Karpas-422 (cell line): ENCODE measurements around the gene TMEM31. TPM values are rescaled to one million over a fixed set of nuclear protein-coding genes. Genes with fewer than 3 reads are reported as not detected.
A peak's percentile ranks its signal among the peaks of the same experiment; 100 is the strongest.

ENCODE experiments used
- DNase-seq: peaks from one replicate; pipeline ENCODE4 v3.0.0-alpha.2; 2015
- H2AFZ ChIP-seq: fragments of 200-600 bp; sonication (generic); 2 replicates; pipeline ENCODE4 v1.6.1; 2014; ENCODE audit warnings: antibody characterized with exemption, low read length, mixed read lengths
- H3K27ac ChIP-seq: fragments of 200-600 bp; sonication (generic); 2 replicates; pipeline ENCODE4 v1.5.1; 2014; ENCODE audit warnings: mild to moderate bottlenecking, low read length, moderate library complexity
- H3K27me3 ChIP-seq: fragments of 200-600 bp; sonication (generic); 2 replicates; pipeline ENCODE4 v1.6.1; 2014; ENCODE audit warnings: low read length, mixed read lengths
- H3K36me3 ChIP-seq: fragments of 200-600 bp; sonication (generic); 2 replicates; pipeline ENCODE4 v1.6.1; 2014; ENCODE audit warnings: low read length, mixed read lengths; ENCODE audit not compliant: insufficient read depth
- H3K4me1 ChIP-seq: fragments of 200-600 bp; sonication (generic); 2 replicates; pipeline ENCODE4 v1.6.1; 2014; ENCODE audit warnings: mild to moderate bottlenecking, low read length, mixed read lengths
- H3K4me2 ChIP-seq: fragments of 200-600 bp; sonication (generic); 2 replicates; pipeline ENCODE4 v1.6.1; 2014; ENCODE audit warnings: low read length, low read depth, mild to moderate bottlenecking; ENCODE audit not compliant: poor library complexity, severe bottlenecking
- H3K4me3 ChIP-seq: fragments of 200-600 bp; sonication (generic); 2 replicates; pipeline ENCODE4 v1.5.1; 2014; ENCODE audit warnings: mild to moderate bottlenecking, antibody characterized with exemption, low read length, mixed read lengths
- H3K79me2 ChIP-seq: fragments of 200-600 bp; sonication (generic); 2 replicates; pipeline ENCODE4 v1.6.1; 2014; ENCODE audit warnings: mild to moderate bottlenecking, low read length, mixed read lengths
- H3K9ac ChIP-seq: fragments of 200-600 bp; sonication (generic); 2 replicates; pipeline ENCODE4 v1.6.0; 2014; ENCODE audit warnings: low read length
- H3K9me2 ChIP-seq: fragments of 200-600 bp; sonication (generic), shearing (Covaris generic); replicated peaks from 2 replicates; pipeline ENCODE4 v1.6.0; 2014; ENCODE audit warnings: mild to moderate bottlenecking, low read length, moderate library complexity; ENCODE audit not compliant: insufficient read depth
- H3K9me3 ChIP-seq: fragments of 300-700, 200-600 bp; sonication (generic); 2 replicates; pipeline ENCODE4 v1.6.1; 2014; ENCODE audit warnings: low read length, mixed read lengths
- H4K20me1 ChIP-seq: fragments of 200-600 bp; sonication (generic); 2 replicates; pipeline ENCODE4 v1.6.1; 2014; ENCODE audit warnings: mild to moderate bottlenecking, antibody characterized with exemption, low read length, low read depth; ENCODE audit not compliant: insufficient read depth
- total RNA-seq: library from RNA; depleted of rRNA; stranded (reverse); fragments of >200 nt; shearing (Covaris generic); gene quantifications from 2 replicates; pipeline ENCODE4 v1.2.3, GENCODE V29; 2014; ENCODE audit warnings: low replicate concordance

TMEM31 gene
- total RNA-seq, 1 experiment from 2014 or later, result not detected

- DNase-seq, result no peak
- H3K9me2 ChIP-seq, result no peaks in the 10 kb centered on the region
- H3K4me2 ChIP-seq, result no peak overlapping the region
- H3K4me1 ChIP-seq, result no peaks in the 10 kb centered on the region
- no peak overlapping the region for H3K27ac ChIP-seq
- H4K20me1 ChIP-seq, result no peaks in the 10 kb centered on the region
- H3K9ac ChIP-seq, result no peak overlapping the region
- H3K36me3 ChIP-seq, result no peaks in the 10 kb centered on the region
- no peak overlapping the region for H2AFZ ChIP-seq
- H3K79me2 ChIP-seq, result no peaks in the 10 kb centered on the region
- no peaks in the 10 kb centered on the region for H3K9me3 ChIP-seq
- no peak overlapping the region for H3K4me3 ChIP-seq
- no peaks in the 10 kb centered on the region for H3K27me3 ChIP-seq
Measured at GRCh38 chrX:103730796-103731493, 20.2 kb downstream of the TMEM31 start.

GRCh38 chrX:103733017-103733416, 22.3 kb downstream of the TMEM31 start:
- Histone ChIP-seq H3K9me3 (no peaks in the 10 kb centered on the region), H4K20me1 (no peaks in the 10 kb centered on the region), H3K27me3 (no peaks in the 10 kb centered on the region), H3K27ac (no peak overlapping the region), H3K4me1 (no peaks in the 10 kb centered on the region), H2AFZ (no peak overlapping the region), H3K4me2 (no peak overlapping the region), H3K79me2 (no peaks in the 10 kb centered on the region), H3K9me2 (no peaks in the 10 kb centered on the region), H3K4me3 (no peak overlapping the region), H3K36me3 (no peaks in the 10 kb centered on the region), H3K9ac (no peak overlapping the region)
- DNase-seq, result no peak

GRCh38 chrX:103734125-103734760, 23.5 kb downstream of the TMEM31 start:
- no peak overlapping the region for H3K4me3 ChIP-seq
- H3K36me3 ChIP-seq, result no peaks in the 10 kb centered on the region
- H3K9ac ChIP-seq, result no peak overlapping the region
- H3K9me3 ChIP-seq, result no peaks in the 10 kb centered on the region
- H4K20me1 ChIP-seq, result no peaks in the 10 kb centered on the region
- H3K4me1 ChIP-seq, result no peaks in the 10 kb centered on the region
- no peak for DNase-seq
- H3K4me2 ChIP-seq, result no peak overlapping the region
- H2AFZ ChIP-seq, result no peak overlapping the region
- H3K9me2 ChIP-seq, result no peaks in the 10 kb centered on the region
- no peak overlapping the region for H3K27ac ChIP-seq
- no peaks in the 10 kb centered on the region for H3K79me2 ChIP-seq
- no peaks in the 10 kb centered on the region for H3K27me3 ChIP-seq

GRCh38 chrX:103737696-103738095, 27.0 kb downstream of the TMEM31 start:
- H3K9me3 ChIP-seq, result no peaks in the 10 kb centered on the region
- no peak overlapping the region for H2AFZ ChIP-seq

GRCh38 chrX:103739421-103739820, 28.7 kb downstream of the TMEM31 start:
- H4K20me1 ChIP-seq, result no peaks in the 10 kb centered on the region
- H3K4me1 ChIP-seq, result no peaks in the 10 kb centered on the region
- no peak overlapping the region for H3K9ac ChIP-seq
- DNase-seq, result peak; percentile 37
- no peaks in the 10 kb centered on the region for H3K79me2 ChIP-seq
- H3K27me3 ChIP-seq, result no peaks in the 10 kb centered on the region
- no peak overlapping the region for H3K27ac ChIP-seq
- no peak overlapping the region for H2AFZ ChIP-seq
- H3K4me3 ChIP-seq, result no peak overlapping the region
- H3K4me2 ChIP-seq, result no peak overlapping the region
- H3K9me2 ChIP-seq, result no peaks in the 10 kb centered on the region
- H3K9me3 ChIP-seq, result no peaks in the 10 kb centered on the region
- H3K36me3 ChIP-seq, result no peaks in the 10 kb centered on the region

More at GRCh38 chrX:103737696-103738095, 27.0 kb downstream of the TMEM31 start:
- Histone ChIP-seq H3K36me3 (no peaks in the 10 kb centered on the region), H3K4me2 (no peak overlapping the region), H3K27ac (no peak overlapping the region), H4K20me1 (no peaks in the 10 kb centered on the region), H3K79me2 (no peaks in the 10 kb centered on the region), H3K4me1 (no peaks in the 10 kb centered on the region), H3K9ac (no peak overlapping the region), H3K9me2 (no peaks in the 10 kb centered on the region), H3K27me3 (no peaks in the 10 kb centered on the region), H3K4me3 (no peak overlapping the region)
- DNase-seq, result peak; percentile 11

- Histone ChIP-seq H3K4me1 (no peaks in the 10 kb centered on the region), H3K36me3 (no peaks in the 10 kb centered on the region), H3K9ac (no peak overlapping the region), H3K27me3 (no peaks in the 10 kb centered on the region), H3K79me2 (no peaks in the 10 kb centered on the region), H2AFZ (no peak overlapping the region), H3K9me3 (no peaks in the 10 kb centered on the region), H3K9me2 (no peaks in the 10 kb centered on the region), H3K4me3 (no peak overlapping the region), H3K4me2 (no peak overlapping the region), H3K27ac (no peak overlapping the region), H4K20me1 (no peaks in the 10 kb centered on the region)
- no peak for DNase-seq
Measured at GRCh38 chrX:103741879-103742278, 31.2 kb downstream of the TMEM31 start.

- H3K27ac ChIP-seq, result no peak overlapping the region
- H3K9me2 ChIP-seq, result no peaks in the 10 kb centered on the region
- no peaks in the 10 kb centered on the region for H3K9me3 ChIP-seq
- no peaks in the 10 kb centered on the region for H3K79me2 ChIP-seq
- H4K20me1 ChIP-seq, result no peaks in the 10 kb centered on the region
- no peak overlapping the region for H2AFZ ChIP-seq
- H3K36me3 ChIP-seq, result no peaks in the 10 kb centered on the region
- no peaks in the 10 kb centered on the region for H3K4me1 ChIP-seq
- H3K9ac ChIP-seq, result no peak overlapping the region
- no peak for DNase-seq
- H3K27me3 ChIP-seq, result no peaks in the 10 kb centered on the region
- H3K4me2 ChIP-seq, result no peak overlapping the region
- no peak overlapping the region for H3K4me3 ChIP-seq
Measured at GRCh38 chrX:103742339-103742738, 31.6 kb downstream of the TMEM31 start.

GRCh38 chrX:103747163-103747562, 36.5 kb downstream of the TMEM31 start:
- no peaks in the 10 kb centered on the region for H3K4me1 ChIP-seq
- no peak overlapping the region for H3K4me2 ChIP-seq

More at GRCh38 chrX:103747163-103747562, 36.5 kb downstream of the TMEM31 start:
- H3K27ac ChIP-seq, result no peak overlapping the region
- no peaks in the 10 kb centered on the region for H3K9me3 ChIP-seq
- no peak for DNase-seq
- H2AFZ ChIP-seq, result no peak overlapping the region
- H4K20me1 ChIP-seq, result no peaks in the 10 kb centered on the region
- H3K9ac ChIP-seq, result no peak overlapping the region
- H3K4me3 ChIP-seq, result no peak overlapping the region
- no peaks in the 10 kb centered on the region for H3K27me3 ChIP-seq
- no peaks in the 10 kb centered on the region for H3K9me2 ChIP-seq
- H3K79me2 ChIP-seq, result no peaks in the 10 kb centered on the region
- no peaks in the 10 kb centered on the region for H3K36me3 ChIP-seq
